22Rv1 (cell line): Measurements from ENCODE around the gene ESR1.

Source experiments
- H3K27ac ChIP-seq: fragments of 450-650 bp; 2 replicates; pipeline ENCODE4 v1.5.1; 2017
- CTCF ChIP-seq: fragments of 450-650 bp; IDR thresholded peaks from 2 replicates; pipeline ENCODE4 v1.5.1; 2017; ENCODE audit warnings: mild to moderate bottlenecking
- ZFX ChIP-seq: fragments of 450-650 bp; IDR thresholded peaks from 2 replicates; pipeline ENCODE4 v1.6.1; 2017; ENCODE audit warnings: antibody characterized with exemption, borderline replicate concordance

ESR1 gene

GRCh38 chr6:152123076-152123475, 315.6 kb downstream of the ESR1 start:
- H3K27ac ChIP-seq, result no peak overlapping the region
- TF ChIP-seq ZFX, result no peak
- no peak for TF ChIP-seq CTCF

DNA sequence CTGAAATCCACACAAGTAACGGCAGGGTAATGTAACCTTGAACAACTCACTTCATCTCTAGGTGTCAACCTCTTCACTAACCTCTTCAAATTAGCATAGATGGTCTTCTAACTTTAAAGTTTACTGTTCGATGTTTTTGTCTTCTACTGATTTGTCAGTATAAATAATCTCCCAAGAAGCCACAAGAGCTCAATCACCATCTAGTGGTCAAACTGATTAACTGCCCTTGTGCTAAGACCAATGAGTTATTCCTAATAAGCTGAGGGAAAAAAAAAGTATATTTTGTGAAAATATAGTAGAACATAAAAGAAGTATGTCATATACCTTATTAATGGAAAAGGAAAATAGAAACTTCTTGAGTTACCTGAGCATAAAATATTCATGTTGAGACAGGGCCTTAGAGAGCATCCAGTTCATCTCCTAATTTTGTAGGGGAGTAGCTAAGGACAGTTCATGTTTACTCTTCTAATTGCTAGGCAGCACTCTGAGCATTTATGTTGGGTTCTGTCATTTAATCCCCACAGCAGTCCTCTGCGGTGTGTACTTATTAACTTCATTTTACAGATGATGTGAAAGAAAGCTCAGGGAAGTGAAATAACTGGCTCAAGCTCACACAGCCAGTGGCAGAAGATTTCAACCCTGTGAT, 317.1 kb downstream of the ESR1 start:
- H3K27ac ChIP-seq, result no peak overlapping the region
- peak; percentile 84 for TF ChIP-seq CTCF
- no peak for TF ChIP-seq ZFX

GRCh38 chr6:152127432-152128165, 320.1 kb downstream of the ESR1 start:
- H3K27ac ChIP-seq, result no peak overlapping the region
- no peak for TF ChIP-seq CTCF
- no peak for TF ChIP-seq ZFX

- TF ChIP-seq ZFX (no peak), CTCF (no peak)
- no peak overlapping the region for H3K27ac ChIP-seq
Measured at GRCh38 chr6:152129691-152130151, 322.2 kb downstream of the ESR1 start.

DNA sequence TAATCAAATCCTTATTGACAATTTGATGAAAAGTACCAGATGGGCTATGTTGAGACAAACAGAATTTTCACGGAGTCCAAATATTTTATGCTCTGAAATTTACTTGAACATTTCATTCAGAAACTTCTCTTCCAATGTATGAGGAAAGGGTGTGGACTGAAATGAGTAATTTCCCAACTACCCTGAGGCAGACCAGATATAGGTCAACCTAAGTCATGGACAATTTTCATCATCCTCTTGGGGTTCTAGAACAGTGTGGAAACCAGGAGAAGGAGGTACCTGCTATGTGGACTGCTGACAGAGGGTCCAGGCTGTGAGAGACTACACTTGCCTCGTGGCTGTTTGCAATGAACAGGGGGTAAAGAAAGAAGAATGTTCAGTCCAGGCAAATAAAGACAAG, 323.0 kb downstream of the ESR1 start:
- TF ChIP-seq CTCF, result no peak
- TF ChIP-seq ZFX, result no peak
- no peak overlapping the region for H3K27ac ChIP-seq

DNA sequence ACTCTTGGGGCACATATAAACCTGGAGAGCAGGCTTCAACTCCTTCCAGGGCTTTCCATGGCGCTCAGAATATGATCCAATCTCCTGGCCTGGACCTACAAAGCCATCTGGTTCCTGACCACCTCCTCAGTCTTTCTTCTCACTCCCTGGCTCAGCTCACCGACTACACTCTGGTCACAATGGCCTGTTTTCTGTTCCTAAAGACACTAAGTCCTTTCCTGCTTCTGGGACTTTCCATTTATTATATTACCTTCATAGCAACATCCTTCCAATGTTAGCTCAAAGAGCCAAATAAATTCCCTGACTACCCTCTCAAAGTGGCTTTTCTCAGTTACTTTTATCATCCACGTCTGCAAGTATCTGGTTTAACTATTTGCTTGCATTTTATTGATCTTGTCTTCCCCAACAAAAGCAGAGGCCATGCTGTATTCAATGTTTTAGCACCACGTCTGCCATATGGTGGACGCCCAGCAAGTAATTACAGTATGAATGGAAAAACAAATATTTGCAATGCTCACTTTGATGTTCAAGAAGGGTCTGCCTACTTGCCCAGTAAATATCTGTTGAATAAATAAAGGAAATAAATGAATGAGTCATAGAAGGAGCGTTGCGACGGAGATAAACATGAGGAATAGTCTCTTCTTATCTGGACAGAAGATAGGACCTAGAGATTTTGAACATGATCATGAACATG, 328.4 kb downstream of the ESR1 start:
- peak overlapping the region; percentile 54 for H3K27ac ChIP-seq

More for the DNA sequence above, 328.4 kb downstream of the ESR1 start:
- TF ChIP-seq CTCF, result no peak
- no peak for TF ChIP-seq ZFX
